AG08395 (cell line): ENCODE data around the gene PRR15L.
"Not testable (repeated sequence)": the region's sequence is repeated elsewhere in the genome, so short reads cannot be mapped to it uniquely, and the experiment has no call there.

Experiments
- DNase-seq: peaks from one replicate; pipeline ENCODE4 v3.0.0; 2012; ENCODE audit warnings: mixed read lengths, low spot score

The PRR15L gene

DNA sequence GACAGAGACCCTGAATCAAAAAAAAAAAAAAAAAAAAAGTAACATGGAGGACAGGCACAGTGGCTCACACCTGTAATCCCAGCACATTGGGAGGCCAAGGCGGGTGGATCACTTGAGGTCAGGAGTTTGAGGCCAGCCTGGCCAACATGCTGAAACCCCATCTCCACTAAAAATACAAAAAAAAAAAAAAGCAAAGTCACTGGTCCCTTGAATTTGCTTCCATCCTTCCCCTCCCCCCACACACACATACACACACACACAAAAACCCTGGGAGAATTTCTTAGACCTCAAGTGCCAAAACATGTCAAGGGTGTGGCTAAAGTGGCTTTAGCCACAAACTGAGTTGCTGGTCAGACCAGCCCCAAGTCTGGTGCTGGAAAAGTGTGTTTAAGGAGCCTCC lies 30.8 kb upstream of the PRR15L start:
- not testable (repeated sequence) for DNase-seq

GRCh38 chr17:47987240-47987835 lies 29.7 kb upstream of the PRR15L start:
- DNase-seq, result peak; percentile 41

- no peak for DNase-seq
Observed at GRCh38 chr17:47986520-47986919, 28.8 kb upstream of the PRR15L start.

DNA sequence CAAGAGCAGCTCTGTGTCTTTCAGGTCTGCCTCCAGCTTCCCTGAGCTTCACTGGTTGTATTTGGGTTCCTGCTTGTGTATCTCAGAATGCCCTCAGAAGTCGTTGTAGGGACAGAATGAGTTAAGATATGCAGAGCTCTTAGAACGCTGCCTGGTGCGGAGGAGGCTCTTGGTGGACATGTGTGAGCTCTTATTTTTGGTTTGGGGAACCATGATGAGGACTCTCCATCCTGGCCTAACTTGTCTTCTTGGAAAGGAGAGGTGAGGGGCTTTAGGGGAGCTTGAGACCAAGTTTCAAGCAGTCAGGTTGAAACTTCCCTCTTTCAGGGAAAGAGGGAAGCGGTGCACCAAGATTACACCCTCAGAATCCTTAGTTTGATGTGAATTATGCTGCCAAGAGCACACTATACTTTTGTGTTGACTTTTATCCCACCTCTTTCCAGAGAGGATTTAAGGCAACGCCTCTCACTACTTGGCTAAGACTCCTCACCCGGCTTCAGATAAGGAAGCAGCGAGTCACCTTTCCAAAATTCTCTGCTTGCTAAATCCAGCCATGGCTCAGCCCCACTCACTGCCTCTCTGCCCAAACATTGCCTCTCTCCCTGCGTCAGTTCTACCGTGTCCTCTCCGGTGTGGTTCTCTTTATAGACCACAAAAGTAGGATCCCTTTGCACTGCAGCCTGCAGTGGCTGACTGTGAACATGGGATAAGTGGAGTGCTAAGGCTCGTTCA lies 26.0 kb upstream of the PRR15L start:
- DNase-seq, result no peak

DNA sequence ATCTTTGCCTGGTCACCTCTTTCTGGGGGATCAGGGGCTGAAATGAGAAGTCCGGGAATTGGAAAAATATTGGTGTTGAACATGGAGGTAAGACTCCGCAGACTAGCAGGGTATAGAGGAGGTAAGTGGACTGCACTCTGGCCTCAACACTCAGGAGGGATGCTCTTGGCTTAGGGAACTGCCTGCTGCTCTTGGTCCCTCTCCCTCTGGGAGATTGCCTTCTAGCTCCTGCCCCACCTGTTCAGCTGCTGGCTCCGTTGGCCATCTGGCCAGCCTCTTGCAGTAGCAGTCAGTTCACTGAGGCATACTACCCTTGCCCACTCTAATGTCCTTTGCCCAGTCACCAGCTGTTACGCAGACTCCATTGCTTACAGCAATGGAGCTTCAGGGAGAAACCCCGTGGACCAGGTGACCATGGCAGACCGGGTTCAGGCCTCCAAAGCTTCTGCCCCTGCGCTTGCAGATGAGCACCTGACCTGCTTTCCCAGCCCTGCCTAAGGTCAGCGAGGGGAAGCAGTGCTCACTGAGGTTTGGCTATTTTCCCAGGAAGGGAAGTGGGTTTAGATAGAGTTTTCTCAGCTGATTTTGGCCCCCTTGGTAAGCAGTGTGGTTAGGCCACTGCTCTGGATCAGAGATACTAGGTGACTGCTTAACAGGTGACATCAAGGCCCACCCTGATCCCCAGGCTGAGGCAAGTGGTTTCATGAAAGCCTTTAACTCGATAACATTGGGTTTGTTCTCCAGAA lies 25.1 kb upstream of the PRR15L start:
- no peak for DNase-seq

GRCh38 chr17:47982091-47982617 lies 24.5 kb upstream of the PRR15L start:
- DNase-seq, result no peak

DNA sequence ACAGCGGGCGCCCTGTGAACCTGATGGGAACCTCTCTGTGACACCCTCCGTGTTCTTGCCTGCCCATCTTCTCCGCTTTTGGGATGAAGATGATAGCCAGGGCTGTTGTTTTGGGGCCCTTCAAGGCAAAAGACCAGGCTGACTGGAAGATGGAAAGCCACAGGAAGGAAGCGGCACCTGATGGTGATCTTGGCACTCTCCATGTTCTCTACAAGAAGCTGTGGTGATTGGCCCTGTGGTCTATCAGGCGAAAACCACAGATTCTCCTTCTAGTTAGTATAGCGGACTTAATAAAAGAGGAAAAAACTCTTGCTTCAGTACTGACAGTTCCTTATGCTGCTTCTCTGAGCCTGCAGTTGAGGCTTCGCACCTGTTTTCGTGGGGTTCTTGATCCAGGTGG lies 23.8 kb upstream of the PRR15L start:
- no peak for DNase-seq

- DNase-seq, result no peak
Observed at GRCh38 chr17:47980541-47980940, 22.9 kb upstream of the PRR15L start.

DNA sequence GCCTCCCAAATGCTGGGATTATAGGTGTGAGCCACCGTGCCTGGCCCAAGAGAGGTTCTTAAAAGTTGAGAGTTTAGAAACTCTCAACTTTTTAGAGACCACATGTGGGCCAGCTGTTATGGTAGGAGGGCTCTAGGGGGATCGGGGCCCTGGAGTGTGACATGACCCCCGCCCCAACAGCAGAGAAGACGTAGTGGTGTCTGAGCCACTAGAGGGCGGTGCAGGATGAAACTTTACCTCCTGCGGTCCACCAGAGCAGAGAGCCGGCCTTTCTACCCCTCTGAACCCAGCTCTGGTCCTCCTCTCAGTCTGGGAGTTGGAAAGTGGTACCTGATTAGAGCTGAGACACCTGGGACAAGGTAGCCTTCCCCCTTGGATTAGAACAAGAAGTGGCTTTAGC lies 20.6 kb upstream of the PRR15L start:
- peak; percentile 87 for DNase-seq

GRCh38 chr17:47975823-47976205 lies 18.1 kb upstream of the PRR15L start:
- no peak for DNase-seq

GRCh38 chr17:47975189-47975822 lies 17.6 kb upstream of the PRR15L start:
- DNase-seq, result no peak

DNA sequence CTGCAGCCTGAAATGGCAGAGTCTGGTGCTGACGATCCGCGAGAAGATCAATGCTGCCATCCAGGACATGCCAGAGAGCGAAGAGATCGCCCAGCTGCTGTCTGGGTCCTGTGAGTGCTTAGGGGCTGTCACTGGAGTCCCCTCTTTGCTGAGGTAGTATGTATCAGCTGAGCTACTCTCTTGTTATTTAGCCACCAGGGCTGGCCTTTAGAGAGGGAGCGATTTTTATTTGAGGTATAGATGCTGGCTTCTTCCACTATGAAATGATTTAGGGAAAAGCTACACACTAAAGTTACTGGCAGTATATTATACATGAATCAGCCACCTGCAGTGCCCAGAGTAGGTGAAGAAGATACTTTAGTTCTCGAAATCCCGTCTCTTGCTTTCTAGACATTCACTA lies 15.9 kb upstream of the PRR15L start:
- DNase-seq, result no peak

GRCh38 chr17:47970725-47971499 lies 13.2 kb upstream of the PRR15L start, which contains the start of gene CDK5RAP3:
Gene CDK5RAP3, plus strand, starts transcription at chr17:47971113. Its CDS starts 34 bp downstream, at chr17:47971147.
- DNase-seq, result peak; percentile 99

DNA sequence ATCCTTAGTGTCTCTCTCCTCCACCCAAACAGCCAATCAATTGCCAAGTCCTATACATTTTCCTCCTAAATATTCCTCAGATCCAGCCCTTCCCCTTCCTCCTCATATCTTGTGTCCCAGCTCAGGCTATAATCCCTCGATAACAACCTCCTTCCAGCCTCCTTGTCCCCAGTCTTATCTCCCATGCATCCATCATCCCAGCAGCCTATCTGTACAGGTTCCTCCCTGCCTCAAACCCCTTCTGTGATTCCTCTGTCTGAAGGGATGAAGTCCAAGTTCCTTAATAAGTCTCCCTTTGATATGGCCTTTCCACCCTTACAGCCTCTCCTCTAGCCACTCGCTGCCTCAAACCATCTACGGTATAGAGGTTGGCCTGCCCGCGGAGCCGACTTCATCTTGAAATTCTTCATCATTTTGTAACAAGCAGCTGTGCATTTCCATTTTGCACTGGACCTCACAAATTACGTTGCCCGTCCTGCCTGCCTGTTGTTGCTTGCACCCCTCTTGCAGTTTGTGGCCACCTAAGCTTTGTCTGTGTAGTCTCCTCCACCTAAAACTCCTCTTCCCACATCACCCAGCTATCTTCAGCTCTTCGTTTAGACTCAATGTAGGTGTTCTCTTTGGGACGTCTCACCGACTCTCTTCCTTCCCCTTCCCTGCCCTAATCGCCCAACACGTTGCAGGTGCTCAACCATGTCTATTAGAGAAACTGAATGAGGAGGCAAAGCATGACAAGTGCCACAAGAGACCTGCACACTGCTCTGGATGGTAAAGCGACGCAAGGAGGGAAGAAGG lies 12.4 kb upstream of the PRR15L start:
- no peak for DNase-seq

DNA sequence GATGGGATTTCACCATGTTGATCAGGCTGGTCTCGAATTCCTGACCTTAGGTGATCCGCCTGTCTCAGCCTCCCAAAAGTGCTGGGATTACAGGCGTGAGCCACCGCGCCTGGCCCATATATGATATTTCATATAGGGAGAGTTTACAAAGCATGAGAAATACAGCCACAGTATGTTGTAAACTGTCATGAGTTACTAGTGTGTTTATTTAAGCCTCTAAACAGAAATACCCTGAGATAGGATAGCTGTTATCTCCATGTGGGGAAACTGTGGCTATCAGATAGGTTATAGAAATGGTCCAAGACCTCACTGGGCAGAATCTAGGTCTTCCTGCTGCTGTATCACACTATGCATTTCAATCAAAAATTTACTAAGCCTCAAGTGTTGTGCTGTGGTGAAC lies 11.2 kb upstream of the PRR15L start:
- no peak for DNase-seq

- DNase-seq, result peak; percentile 77
Observed at GRCh38 chr17:47967607-47968252, 10.0 kb upstream of the PRR15L start.

GRCh38 chr17:47966079-47966519 lies 8.4 kb upstream of the PRR15L start:
- DNase-seq, result no peak

- DNase-seq, result no peak
Observed at GRCh38 chr17:47964856-47965255, 7.2 kb upstream of the PRR15L start.

DNA sequence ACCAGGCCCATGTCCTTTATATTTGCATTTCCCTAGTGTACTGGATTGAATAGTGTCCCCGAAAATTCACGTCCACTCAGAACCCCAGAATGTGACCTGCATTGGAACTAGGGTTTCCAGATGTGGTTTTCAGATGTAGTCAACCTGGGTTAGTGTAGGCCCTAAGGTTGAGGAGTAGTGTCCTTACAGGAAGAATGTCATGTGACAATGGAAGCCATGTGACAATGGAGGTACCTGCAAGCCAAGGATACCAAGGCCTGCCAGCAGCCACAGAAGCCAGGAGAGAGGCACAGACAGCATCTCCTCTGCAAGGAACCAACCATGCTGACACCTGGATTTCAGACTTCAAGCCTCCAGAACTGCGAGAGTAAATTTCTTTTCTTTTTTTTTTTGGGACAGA lies 5.2 kb upstream of the PRR15L start:
- DNase-seq, result no peak

- no peak for DNase-seq
Observed at GRCh38 chr17:47961406-47961805, 3.7 kb upstream of the PRR15L start.
